Stimulated activated naive CD4-positive, alpha-beta T cell (primary cell): ENCODE measurements around the gene SLC4A1.

Experiments used
- DNase-seq, 6 experiments: peaks; one replicate each; lab custom pipeline; 2025; lab: John Stamatoyannopoulos, UW

The SLC4A1 gene

DNA sequence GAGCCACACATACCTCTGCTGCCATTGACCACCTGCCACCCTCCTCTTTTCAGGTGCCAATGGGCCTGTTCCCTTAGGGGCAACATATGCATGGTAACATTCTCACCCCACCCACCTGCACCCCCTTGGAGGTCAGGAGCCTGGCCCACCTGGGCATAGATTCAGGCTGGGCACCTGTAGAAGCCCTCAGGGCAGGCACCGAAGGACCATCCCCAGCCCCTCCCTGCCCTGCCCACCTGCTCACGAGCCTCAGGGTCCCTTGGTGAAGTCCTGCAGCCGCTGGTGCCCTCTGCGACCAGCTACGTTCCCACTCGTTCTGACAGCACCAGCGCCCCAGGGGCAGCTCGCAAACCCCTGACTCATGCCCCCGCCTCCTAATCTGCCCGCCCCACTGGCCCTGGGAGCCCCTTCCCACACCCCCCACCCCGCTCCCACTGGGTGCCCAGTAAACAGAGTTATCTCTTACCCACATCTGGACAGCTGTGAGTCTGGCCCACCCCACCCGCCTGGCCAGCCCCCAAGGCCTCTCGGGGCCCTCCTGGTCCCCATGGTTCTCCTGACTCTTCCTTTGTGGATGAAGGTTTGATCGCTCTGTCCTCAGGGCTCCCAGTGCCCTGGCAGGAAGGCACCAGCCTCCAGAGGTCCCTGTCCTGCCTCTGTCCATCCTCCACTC, at the start of gene SLC4A1:
Gene SLC4A1, minus strand, starts transcription at position 318 of the 673 bp plus-strand sequence. CDS start 5,269 bp downstream, outside the sequence.
- no peak for DNase-seq

DNA sequence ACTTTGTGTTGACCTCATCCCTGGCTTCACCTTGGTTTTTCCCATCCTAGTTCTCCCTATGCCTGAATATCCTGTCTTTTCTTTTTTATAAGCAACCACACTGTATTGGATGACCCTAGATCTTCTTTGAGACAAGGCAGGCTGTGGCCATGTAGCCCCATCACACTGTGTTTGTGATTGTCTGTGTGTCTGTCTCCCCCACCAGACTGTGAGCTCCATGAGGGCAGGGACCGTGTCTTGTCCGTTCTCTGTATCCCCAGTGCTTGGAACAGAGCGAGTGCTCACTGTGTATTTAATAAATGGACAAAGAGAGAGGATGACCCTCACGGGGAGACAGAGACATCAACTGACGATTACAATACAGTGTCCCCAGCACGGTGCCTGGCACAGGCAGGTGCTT, 49.6 kb upstream of the SLC4A1 start:
- no peak for DNase-seq

DNA sequence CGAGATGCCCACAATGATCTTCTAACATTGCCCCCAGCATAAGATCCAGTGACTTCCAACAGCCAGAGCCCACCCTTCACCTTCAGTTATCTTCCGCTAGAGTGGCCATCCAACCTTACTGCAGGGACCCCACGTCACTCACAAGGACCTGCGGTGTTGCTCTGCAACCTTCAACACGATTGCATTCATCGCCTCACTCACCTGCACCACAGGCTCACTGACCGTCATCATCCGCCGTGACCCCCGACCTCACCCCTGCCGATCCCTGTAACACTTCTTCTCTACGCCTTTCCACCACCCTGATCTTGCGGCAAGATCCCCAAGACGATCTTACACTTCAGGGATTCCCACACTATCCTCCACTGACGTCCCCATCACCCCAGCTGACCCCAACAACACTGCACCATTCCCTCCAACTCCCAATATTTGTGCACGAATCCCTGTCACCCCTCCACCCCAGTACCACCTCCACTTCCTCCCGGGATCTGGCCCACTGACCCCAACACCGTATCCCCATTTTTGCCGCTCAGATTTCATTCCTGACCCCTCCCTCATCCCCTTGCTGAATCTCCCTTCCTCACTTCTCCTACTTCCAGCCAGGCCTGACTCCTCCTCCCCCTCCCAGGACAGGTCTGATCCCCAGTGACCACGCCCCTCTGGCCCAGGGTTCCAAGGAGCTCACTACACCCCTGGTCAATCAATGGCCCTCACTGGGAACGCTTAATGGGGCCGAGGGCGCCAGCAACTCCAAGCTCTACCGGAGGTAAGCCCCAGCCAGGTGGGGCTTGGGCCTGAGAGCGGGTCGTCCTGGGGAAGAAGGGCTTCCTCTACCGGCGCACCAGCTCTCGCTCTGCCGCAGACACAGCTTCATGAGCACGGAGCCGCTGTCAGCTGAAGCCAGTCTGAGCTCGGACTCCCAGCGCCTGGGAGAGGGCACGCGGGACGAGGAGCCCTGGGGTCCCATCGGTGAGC, 48.1 kb upstream of the SLC4A1 start:
- no peak for DNase-seq

DNA sequence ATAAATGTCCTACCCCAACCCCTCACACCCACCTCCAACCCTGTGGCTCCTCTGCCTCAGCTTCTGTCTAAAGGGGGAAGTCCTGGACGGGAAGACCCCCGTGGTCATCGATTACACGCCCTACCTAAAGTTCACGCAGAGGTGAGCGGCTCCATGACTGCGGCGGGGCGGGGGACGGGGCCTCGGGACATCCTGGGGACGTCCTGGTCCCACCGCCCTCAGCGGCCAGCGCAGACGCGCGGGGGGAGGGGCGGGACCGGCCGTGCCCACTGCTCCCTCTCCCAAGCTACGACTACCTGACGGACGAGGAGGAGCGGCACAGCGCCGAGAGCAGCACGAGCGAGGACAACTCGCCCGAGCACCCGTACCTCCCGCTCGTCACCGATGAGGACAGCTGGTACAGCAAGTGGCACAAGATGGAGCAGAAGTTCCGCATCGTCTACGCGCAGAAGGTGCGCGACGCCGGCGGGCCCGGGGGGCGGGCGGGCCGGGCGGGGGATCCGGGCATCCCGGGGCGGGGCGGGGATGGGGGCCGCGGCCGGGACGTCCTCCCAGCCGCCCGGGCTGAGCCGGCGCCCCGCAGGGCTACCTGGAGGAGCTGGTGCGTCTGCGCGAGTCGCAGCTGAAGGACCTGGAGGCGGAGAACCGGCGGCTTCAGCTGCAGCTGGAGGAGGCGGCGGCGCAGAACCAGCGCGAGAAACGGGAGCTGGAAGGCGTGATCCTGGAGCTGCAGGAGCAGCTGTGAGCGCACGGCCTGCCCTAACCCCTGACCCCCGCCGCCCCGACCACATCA, 47.1 kb upstream of the SLC4A1 start:
- DNase-seq: peak in 4 of 6 experiments; percentile 19 to 49 (median 40)

DNA sequence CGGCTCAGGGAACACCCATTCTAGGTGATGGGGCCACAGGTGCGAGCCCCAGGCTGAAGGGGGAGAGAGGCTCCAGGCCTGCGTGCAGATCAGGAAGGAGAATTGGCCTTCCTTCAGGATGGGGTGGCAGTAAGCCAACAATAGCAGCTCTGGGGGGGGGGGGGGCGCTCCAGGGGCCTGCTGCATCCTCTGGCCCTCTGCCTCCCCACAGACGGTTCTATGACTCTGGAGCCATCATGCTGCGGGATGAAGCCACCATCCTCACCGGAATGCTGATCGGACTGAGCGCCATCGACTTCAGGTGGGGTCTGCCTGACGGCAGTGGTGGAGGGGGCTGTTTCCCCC, 46.6 kb upstream of the SLC4A1 start:
- no peak for DNase-seq

DNA sequence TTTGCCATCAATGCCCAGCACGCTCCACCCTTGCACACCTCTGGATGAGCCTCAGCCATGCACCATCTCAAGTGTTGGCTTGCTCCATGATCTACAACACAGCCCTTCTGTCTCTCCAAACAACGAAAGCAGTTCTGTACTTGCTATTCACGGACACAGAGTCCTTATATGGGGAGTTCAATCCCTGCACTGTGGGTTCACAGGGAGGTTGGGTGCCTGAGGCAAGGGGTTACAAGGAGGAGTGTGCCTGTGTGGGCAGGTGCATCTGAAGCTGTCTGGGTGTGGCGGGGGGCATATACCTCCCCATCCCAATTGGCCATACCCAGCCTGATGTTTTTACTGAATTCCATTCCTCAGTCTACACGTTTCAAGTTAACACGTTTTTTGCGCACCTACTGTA, 46.1 kb upstream of the SLC4A1 start:
- DNase-seq: no peak

DNA sequence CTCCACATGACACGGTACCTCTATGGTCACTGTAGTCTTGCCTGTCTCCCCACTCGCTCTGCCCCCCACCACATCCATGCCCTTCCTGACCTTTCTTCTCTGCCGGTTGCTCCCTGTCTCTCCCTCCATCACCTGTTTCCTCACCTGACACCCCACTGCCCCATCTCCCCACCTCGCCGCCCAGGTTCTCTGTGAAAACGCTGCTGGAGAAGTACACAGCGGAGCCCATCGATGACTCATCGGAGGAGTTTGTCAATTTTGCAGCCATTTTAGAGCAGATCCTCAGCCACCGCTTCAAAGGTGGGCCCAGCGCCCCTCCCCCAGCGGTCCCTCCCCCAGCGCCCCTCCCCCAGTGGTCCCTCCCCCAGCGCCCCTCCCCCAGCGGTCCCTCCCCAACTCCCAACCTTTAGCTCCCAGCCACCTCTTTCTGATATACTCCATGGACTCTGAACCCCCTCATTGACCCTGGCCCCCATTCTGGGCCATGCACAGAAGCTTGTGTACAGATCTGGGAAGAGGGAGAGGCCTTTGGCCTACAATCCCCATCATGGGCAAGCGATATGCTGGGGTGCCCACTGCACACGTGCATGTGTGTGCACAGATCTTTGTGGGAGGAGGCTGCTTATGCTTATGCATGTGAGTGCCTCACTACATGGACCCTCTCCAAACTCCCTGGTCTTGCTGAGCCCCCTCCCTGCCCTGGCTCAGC, 44.6 kb upstream of the SLC4A1 start:
- no peak for DNase-seq

DNA sequence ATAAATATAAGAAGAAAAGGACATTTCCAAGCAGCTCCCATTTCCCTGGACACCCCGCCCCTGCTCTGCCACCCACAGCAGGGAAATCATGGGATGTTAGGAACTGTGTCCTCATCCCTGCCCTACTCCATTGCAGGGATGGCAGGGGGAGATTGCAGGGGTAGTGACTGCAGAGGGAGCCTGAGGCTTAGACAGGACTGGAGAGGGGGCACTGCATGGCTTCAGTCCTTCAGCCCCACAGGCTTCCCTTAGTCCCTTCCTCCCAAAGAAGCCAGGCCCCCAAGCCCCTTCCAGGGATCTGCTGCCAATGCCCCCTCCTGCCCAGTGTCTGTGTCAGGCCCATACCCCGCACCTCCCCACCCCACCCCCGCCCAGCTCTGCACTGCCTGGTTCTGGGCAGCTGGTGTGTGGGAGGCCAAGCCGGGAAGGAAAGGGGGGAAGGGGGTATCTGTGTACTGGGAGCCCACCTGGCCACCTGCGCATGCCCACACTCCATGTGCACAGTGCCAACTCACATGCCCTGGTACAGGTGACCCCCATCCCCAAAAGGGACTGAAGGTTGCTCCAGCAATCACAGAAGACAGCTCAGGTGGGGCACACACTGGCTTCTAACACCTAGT, 43.7 kb upstream of the SLC4A1 start:
- DNase-seq: no peak

DNA sequence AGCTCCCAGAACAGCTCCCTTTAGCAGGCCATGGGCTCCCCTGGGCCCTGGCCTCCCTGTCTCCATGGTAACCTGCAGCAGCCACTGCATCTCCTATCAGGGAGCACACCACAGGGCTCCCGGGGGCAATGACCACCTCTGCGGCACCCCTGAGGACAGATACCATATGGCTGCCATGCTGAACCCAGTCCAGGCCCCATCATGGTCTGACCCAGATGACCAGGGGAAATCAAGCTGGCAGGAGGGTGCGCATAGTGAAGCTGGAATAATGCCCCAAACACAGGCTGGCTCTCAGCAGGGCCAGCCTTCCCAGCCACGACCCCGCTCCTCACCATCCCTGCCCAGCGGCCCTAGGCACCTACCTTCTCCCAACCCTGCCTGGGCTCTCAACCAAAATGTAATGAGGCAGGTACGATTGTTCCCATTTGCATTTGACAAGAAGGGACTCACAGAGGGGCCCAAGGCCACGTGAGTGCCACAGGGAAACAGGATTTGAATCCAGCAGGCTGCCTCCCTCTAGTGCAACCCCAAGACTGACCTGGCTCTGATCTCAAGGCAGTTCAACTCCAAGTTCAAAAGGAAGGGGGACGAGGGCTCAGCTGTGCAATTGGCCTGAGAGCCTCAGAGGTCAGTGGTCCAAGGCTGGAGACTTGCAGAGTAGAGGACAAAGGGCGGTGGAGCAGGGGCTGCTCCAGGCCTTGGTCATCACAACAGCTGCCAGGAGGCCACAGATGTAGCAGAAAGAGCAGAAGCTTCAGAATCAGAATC, 42.9 kb upstream of the SLC4A1 start:
- DNase-seq: no peak

DNA sequence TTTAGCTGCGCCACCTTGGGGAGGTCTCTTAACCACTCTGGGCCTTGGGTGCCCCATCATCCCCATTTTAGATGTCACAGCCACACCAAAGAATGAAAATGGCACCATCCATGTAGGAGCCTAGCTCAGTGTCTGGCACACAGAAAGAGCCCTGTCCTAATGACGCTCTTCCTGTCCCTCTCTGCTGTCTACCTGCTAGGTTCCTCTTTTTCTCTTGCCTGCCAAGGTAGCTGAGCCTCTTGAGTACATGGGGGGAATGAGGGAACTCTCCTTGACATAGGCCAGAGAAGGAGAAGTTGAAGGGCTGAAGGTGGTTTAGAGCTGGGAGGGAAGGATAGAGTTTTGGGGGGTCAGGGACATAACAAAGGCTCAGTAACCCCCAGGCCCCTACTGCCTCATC, 42.3 kb upstream of the SLC4A1 start:
- DNase-seq: no peak

DNA sequence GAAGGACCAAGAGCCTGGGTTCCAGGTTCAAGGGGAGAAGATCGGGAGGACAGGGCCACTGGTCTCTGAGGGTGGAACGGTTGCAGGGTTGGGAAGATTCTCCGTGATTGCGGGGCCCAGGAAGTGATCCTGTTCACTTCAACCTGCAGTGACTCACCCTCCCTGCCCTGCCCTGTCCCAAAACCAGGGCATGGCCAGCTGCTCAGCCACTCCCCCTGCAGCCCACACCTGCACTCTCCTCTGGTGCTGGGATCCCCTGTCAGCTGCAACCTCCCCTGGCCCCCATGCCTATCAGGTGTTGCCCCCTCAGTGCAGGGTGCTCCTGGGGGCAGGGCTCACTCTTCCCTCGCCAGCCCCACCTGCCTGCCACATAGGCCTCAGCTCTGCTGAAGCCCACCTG, 41.5 kb upstream of the SLC4A1 start:
- DNase-seq: no peak

DNA sequence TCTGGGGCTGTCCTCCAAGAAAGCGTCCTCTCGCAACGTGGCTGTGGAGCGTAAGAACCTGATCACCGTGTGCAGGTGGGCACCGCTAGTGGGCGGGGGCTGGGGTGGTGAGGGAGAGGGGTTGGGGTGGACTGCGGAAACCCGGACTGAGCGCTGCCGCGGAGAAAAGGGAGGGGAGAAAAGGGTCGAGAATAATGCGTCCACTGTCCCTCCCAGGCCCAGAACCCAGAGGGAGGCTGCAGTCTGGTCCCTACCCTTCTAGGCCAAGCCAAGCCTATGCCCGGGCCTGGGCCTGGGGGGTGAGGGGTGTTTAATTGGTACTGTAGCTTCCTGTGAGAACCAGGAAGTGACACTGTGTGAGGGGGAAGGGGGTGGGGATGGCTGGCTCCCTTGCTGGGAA, 40.9 kb upstream of the SLC4A1 start:
- DNase-seq: peak in 2 of 6 experiments; percentile 9 to 17

DNA sequence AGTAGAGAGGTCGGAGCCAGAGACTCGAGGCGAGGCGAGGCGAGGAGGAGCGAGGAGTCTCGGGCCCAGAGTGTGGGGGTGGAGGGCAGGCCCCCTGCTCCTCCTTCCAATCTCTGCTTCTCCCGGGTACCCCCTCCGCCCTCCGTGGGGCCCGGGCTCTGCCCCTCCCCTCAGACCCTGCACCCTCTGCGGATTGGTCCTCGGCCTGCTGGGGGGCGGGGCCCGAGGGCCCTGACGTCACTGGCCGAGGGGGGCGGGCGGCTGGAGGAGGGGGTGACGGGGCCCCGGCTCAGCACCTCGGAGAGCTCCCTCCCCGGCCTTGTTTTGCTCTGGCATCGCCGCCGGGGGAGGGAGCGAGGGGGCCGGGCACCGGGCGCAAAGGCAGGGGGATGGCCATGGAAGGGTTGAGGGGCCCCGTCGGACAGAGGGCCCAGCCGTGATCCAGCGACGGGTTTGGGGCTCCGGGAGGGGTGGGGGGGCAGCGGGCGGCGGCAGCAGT, 40.4 kb upstream of the SLC4A1 start, which contains the start of gene RUNDC3A:
Gene RUNDC3A, plus strand, starts transcription at position 282 of the 499 bp plus-strand sequence. CDS start 232 bp downstream, outside the sequence.
- peak; percentile 73 to 88 (median 84) for DNase-seq

DNA sequence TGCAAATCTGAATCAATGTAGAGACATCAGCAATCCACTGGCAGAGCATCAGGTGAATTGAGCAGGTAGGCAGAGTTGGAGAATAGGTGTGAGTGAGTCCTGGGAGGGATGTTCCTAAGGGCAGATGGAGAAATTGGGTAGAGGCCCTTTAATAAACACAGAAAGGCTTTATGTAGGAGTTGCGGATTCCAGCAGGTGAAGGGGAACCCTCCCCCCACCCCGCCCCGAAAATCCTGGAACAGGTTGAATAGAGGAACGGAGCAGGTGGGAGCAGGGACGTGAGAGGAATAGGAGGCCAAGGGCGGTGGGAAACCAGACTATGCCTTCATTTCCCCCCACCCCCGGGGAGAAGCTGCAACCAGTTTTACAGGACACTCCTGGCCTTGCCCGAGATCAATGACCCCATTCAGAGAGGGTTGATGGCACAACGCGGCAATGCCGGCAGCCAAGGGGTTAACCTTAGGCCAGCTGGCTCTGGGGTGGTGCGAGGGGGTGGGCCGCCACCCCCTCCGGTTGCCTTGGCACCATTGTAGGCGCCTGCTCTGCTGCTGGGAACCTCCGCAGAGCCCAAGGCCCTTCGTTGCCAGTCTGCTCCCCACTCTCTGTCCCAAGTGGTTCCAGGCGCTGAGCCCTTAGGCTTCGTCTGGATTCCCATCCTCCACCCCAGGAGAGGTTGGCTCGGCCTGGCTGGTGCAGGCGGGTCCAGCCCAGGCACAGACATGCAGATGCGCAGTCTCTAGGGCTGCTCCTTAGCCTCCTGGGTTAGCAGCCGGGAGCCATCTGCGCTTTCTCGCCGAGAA, 39.7 kb upstream of the SLC4A1 start:
- DNase-seq: peak in 1 of 6 experiments; percentile 43

DNA sequence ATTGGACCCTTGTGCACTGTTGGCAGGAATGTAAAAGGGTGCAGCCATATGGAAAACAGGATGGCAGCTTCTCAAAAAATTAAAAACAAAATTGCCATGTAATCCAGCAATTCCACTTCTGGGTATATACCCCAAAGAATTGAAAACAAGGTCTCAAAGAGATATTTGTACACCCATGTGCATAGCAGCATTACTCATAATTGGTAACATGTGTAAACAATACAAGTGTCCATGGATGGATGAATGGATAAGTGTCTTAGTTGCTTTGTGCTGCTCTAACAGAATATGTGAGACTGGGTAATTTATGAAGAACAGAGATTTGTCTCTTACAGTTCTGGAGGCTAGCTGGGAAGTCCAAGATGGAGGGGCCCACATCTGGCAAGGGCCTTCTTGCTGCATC, 36.7 kb upstream of the SLC4A1 start:
- no peak for DNase-seq

DNA sequence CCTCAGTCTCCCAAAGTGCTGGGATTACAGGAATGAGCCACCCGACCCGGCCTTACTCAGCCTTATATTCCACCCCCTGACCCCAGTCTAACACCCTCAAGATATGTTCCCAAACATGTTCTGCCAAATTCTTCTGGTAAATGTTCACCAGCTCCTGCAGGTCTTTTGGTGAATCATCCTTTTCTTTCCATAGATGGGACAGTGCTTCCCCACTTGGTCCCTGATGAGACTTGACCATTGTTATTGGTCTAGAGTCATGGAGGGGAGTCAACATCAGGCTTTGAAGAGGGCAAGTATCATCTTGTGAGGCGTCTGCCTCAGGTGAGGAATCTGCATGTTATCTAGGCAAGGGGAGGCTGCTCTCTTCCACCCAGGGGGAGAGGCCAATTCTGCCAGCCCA, 30.0 kb upstream of the SLC4A1 start:
- DNase-seq: no peak

DNA sequence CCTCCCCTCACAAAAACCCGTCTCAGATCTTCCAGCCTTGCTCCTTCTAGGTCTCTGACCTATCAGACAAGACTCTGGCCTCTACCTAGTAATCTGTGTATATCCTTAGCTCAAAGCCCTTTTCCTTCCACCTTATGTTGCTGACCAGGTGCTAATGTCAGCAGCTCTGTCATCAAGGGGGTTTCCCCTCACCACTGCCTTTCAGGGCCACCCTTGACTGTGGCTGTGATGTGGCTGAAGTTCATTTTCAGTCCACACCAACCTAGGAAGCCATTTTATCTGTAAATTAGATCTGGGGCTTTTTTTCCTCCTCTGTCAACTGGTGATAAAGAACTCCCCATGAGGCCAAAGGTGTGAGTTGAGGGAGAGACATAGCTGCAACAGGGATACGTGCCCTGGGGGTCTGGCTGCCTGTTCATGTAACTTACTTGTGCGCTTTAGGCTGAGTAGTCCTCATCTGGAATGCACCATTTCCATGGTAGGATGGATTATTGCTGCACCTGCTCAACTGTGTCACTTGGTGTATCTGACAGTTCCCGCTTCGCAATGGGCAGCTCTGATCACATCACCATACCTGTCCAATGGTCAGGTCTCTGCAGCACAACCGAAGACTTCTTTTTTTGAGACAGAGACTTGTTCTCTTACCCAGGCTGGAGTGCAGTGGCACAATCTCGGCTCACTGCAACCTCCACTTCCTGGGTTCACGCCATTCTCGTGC, 25.7 kb upstream of the SLC4A1 start:
- no peak for DNase-seq

DNA sequence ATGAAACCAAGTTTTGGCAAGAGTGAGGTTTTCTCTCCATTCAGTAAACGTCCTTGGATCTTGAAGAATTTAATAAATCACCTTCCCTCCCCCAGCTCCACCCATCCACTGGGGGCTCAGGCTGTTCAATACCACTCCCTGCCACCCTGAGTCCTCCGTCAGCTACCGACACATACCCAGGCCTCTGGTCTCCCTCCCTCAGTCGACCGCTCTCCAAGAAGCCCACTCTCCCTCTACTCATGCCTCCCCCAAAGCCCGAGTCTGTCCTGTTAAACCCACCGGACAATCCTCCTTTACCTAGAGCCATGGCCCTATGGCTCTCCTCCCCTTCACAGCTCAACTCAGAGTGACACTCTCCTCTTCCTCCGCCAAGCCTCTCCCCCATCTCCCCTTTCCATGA, 19.7 kb upstream of the SLC4A1 start:
- no peak for DNase-seq

DNA sequence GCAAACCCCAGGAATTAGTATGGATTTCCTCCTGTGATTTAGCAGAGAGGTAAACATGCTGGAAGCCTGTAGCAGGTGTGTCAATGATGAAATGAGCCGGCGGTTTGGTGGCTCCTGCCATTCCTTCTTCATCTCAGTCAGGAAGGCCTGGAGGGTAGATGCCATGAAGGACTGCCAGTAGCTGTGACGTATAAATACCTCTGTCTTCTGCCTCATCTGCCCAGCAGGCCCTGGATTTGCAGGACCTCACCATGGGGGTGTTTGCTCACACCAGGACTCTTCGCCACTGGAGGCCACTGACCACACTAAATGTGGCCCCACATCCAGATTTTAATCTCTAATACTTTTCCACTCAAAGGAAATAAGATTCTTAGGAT, 16.1 kb upstream of the SLC4A1 start:
- no peak for DNase-seq
